Measurements from ENCODE around the gene OR6C76.
"Not testable (repeated sequence)": the region's sequence is repeated elsewhere in the genome, so short reads cannot be mapped to it uniquely, and the experiment has no call there.

DNA sequence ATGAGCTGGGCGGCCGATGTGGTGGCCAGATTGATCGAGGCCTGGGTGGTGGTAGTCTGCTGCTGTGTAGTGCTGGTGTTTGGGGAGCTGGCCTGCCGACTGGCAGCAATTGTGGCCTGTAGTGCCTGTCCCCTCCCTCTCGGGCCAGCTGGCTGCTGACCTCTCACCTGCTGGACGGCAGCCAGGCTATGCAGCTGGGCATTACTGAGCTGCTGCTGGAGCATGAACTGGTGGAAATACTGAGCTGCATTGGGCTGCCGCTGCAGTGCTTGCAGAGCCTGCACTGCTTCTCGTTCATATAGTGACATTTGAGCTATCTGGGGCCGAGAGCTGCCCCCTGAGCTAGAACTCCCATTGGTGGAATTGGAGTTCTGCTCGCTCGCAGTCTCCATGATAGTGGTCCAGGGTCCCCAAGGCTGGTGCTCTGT is 11.6 kb upstream of the OR6C76 start:
- TF ChIP-seq, protein P1, sequence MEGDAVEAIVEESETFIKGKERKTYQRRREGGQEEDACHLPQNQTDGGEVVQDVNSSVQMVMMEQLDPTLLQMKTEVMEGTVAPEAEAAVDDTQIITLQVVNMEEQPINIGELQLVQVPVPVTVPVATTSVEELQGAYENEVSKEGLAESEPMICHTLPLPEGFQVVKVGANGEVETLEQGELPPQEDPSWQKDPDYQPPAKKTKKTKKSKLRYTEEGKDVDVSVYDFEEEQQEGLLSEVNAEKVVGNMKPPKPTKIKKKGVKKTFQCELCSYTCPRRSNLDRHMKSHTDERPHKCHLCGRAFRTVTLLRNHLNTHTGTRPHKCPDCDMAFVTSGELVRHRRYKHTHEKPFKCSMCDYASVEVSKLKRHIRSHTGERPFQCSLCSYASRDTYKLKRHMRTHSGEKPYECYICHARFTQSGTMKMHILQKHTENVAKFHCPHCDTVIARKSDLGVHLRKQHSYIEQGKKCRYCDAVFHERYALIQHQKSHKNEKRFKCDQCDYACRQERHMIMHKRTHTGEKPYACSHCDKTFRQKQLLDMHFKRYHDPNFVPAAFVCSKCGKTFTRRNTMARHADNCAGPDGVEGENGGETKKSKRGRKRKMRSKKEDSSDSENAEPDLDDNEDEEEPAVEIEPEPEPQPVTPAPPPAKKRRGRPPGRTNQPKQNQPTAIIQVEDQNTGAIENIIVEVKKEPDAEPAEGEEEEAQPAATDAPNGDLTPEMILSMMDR (conservative IDR thresholded peaks at IDR 0.05; ENCODE audit: low read length), result not testable (repeated sequence)
- not testable (repeated sequence) for TF ChIP-seq EZH2phosphoT487 (IDR thresholded peaks at IDR 0.05; ENCODE audit: borderline replicate concordance, low read depth, low read length)

Measured in OCI-LY7 (cell line).